ENCODE results near the gene ANXA2. TPM values are rescaled to one million over a fixed set of nuclear protein-coding genes. Genes with fewer than 3 reads are reported as not detected.
"Not testable (repeated sequence)": the region's sequence is repeated elsewhere in the genome, so short reads cannot be mapped to it uniquely, and the experiment has no call there.

The ANXA2 gene
- total RNA-seq, 2 donors from 2014 or later = 355 to 392 TPM

- Histone ChIP-seq H3K27ac (ENCODE audit: low read depth, low read length) (no peak overlapping the region), H3K9me3 (ENCODE audit: control insufficient read depth, low read length) (no peaks in the 10 kb centered on the region), H3K9ac (ENCODE audit: extremely low read depth, low read length, poor library complexity, severe bottlenecking) (no peak overlapping the region), H3K4me3 (ENCODE audit: low read length) (no peak overlapping the region), H3K4me1 (ENCODE audit: control insufficient read depth, insufficient read depth, low read length) (no peaks in the 10 kb centered on the region), H3K27me3 (ENCODE audit: control insufficient read depth, insufficient read depth, low read length, poor library complexity, severe bottlenecking) (no peaks in the 10 kb centered on the region), H3K36me3 (ENCODE audit: control insufficient read depth, insufficient read depth, low read length) (no peaks in the 10 kb centered on the region)
- H3K9me3 Mint-ChIP-seq = no peaks in the 10 kb centered on the region
- H3K36me3 Mint-ChIP-seq (ENCODE audit: low read depth) = no peaks in the 10 kb centered on the region
- H3K4me1 Mint-ChIP-seq = peaks cover 5% of the 10 kb centered on the region
- no peak for TF ChIP-seq CTCF (conservative IDR thresholded peaks at IDR 0.05)
- H3K27me3 Mint-ChIP-seq (ENCODE audit: insufficient read depth) = peaks cover 9% of the 10 kb centered on the region
- H3K4me3 Mint-ChIP-seq = no peak overlapping the region
- WGBS, 2 experiments (ENCODE audit: insufficient coverage in 1 of 2, insufficient read length in 1 of 2) = 91 to 95% methylated on average over 2 to 3 of the region's 3 CpGs
- no peak overlapping the region for H3K27ac Mint-ChIP-seq
- DNase-seq = no peak
These were observed 59.0 kb downstream of the ANXA2 start for GRCh38 chr15:60338810-60339209.

GRCh38 chr15:60337076-60337475, 60.7 kb downstream of the ANXA2 start:
- H3K36me3 Mint-ChIP-seq (ENCODE audit: low read depth) = no peaks in the 10 kb centered on the region
- H3K27me3 Mint-ChIP-seq (ENCODE audit: insufficient read depth) = peaks cover 25% of the 10 kb centered on the region
- H3K27ac Mint-ChIP-seq = no peak overlapping the region
- H3K4me1 ChIP-seq (ENCODE audit: control insufficient read depth, insufficient read depth, low read length) = no peaks in the 10 kb centered on the region
- WGBS, 2 experiments (ENCODE audit: insufficient coverage in 1 of 2, insufficient read length in 1 of 2) = 95 to 98% methylated on average over 3 to 4 of the region's 4 CpGs
- no peak for TF ChIP-seq CTCF (conservative IDR thresholded peaks at IDR 0.05)
- H3K4me1 Mint-ChIP-seq = peaks cover 5% of the 10 kb centered on the region
- H3K4me3 ChIP-seq (ENCODE audit: low read length) = no peak overlapping the region
- no peak for DNase-seq
- H3K9me3 ChIP-seq (ENCODE audit: control insufficient read depth, low read length) = no peaks in the 10 kb centered on the region
- no peaks in the 10 kb centered on the region for H3K9me3 Mint-ChIP-seq
- no peaks in the 10 kb centered on the region for H3K36me3 ChIP-seq (ENCODE audit: control insufficient read depth, insufficient read depth, low read length)
- no peak overlapping the region for H3K9ac ChIP-seq (ENCODE audit: extremely low read depth, low read length, poor library complexity, severe bottlenecking)
- no peak overlapping the region for H3K4me3 Mint-ChIP-seq
- H3K27me3 ChIP-seq (ENCODE audit: control insufficient read depth, insufficient read depth, low read length, poor library complexity, severe bottlenecking) = no peaks in the 10 kb centered on the region
- H3K27ac ChIP-seq (ENCODE audit: low read depth, low read length) = no peak overlapping the region

- not testable (repeated sequence) for H3K4me1 Mint-ChIP-seq; H3K9ac ChIP-seq (ENCODE audit: extremely low read depth, low read length, poor library complexity, severe bottlenecking); H3K9me3 Mint-ChIP-seq; H3K27me3 ChIP-seq (ENCODE audit: control insufficient read depth, insufficient read depth, low read length, poor library complexity, severe bottlenecking); H3K36me3 ChIP-seq (ENCODE audit: control insufficient read depth, insufficient read depth, low read length); H3K27ac ChIP-seq (ENCODE audit: low read depth, low read length); H3K9me3 ChIP-seq (ENCODE audit: control insufficient read depth, low read length); H3K27ac Mint-ChIP-seq; DNase-seq; H3K4me3 Mint-ChIP-seq; H3K4me3 ChIP-seq (ENCODE audit: low read length); H3K4me1 ChIP-seq (ENCODE audit: control insufficient read depth, insufficient read depth, low read length); H3K36me3 Mint-ChIP-seq (ENCODE audit: low read depth)
- WGBS, 2 experiments (ENCODE audit: insufficient coverage in 1 of 2, insufficient read length in 1 of 2) = 92 to 100% methylated on average over 4 of the region's 4 CpGs
- peaks cover 29% of the 10 kb centered on the region for H3K27me3 Mint-ChIP-seq (ENCODE audit: insufficient read depth)
These were observed 62.5 kb downstream of the ANXA2 start for GRCh38 chr15:60335296-60335695.

- WGBS, 2 experiments (ENCODE audit: insufficient coverage in 1 of 2, insufficient read length in 1 of 2) = 22 to 33% methylated on average over 1 to 5 of the region's 7 CpGs
- no peaks in the 10 kb centered on the region for H3K36me3 Mint-ChIP-seq (ENCODE audit: low read depth)
- DNase-seq = peak; percentile 66
- TF ChIP-seq CTCF (conservative IDR thresholded peaks at IDR 0.05) = peak; percentile 94
- no peaks in the 10 kb centered on the region for H3K4me1 ChIP-seq (ENCODE audit: control insufficient read depth, insufficient read depth, low read length)
- no peaks in the 10 kb centered on the region for H3K36me3 ChIP-seq (ENCODE audit: control insufficient read depth, insufficient read depth, low read length)
- H3K27ac Mint-ChIP-seq = no peak overlapping the region
- H3K27me3 Mint-ChIP-seq (ENCODE audit: insufficient read depth) = peaks cover 23% of the 10 kb centered on the region
- H3K9me3 ChIP-seq (ENCODE audit: control insufficient read depth, low read length) = no peaks in the 10 kb centered on the region
- no peak overlapping the region for H3K4me3 ChIP-seq (ENCODE audit: low read length)
- no peak overlapping the region for H3K27ac ChIP-seq (ENCODE audit: low read depth, low read length)
- H3K4me3 Mint-ChIP-seq = no peak overlapping the region
- H3K27me3 ChIP-seq (ENCODE audit: control insufficient read depth, insufficient read depth, low read length, poor library complexity, severe bottlenecking) = no peaks in the 10 kb centered on the region
- H3K9ac ChIP-seq (ENCODE audit: extremely low read depth, low read length, poor library complexity, severe bottlenecking) = no peak overlapping the region
- H3K4me1 Mint-ChIP-seq = peaks cover 4% of the 10 kb centered on the region
- no peaks in the 10 kb centered on the region for H3K9me3 Mint-ChIP-seq
These were observed 68.8 kb downstream of the ANXA2 start for GRCh38 chr15:60328852-60329443.

Measured in endodermal cell (in vitro differentiated cells).